Large intestine (tissue), 3 donors: Measurements from ENCODE around the gene TMED9. TPM values are rescaled to one million over a fixed set of nuclear protein-coding genes. Genes with fewer than 3 reads are reported as not detected.

Experiments
- DNase-seq, 2 donors: peaks; one replicate each; pipeline versions ENCODE4 v3.0.0 to v3.0.0-alpha.2; 2013
- H3K27ac ChIP-seq: one replicate; pipeline ENCODE4 v1.5.1; 2013; ENCODE audit warnings: low read length
- H3K27me3 ChIP-seq: 2 replicates; pipeline ENCODE4 v1.6.1; 2013; ENCODE audit warnings: low read length; ENCODE audit not compliant: control insufficient read depth, insufficient read depth
- H3K36me3 ChIP-seq: 2 replicates; pipeline ENCODE4 v1.6.1; 2013; ENCODE audit warnings: low read length; ENCODE audit not compliant: control insufficient read depth, insufficient read depth
- H3K4me1 ChIP-seq: one replicate; pipeline ENCODE4 v1.6.1; 2013; ENCODE audit warnings: low read length; ENCODE audit not compliant: control insufficient read depth, insufficient read depth
- H3K4me3 ChIP-seq: one replicate; pipeline ENCODE4 v1.5.1; 2013; ENCODE audit warnings: low read length
- H3K9me3 ChIP-seq: one replicate; pipeline ENCODE4 v1.6.1; 2013; ENCODE audit warnings: mild to moderate bottlenecking, low read depth, low read length, moderate library complexity; ENCODE audit not compliant: control insufficient read depth
- WGBS: methylation state at CpG from one replicate; pipeline ENCODE4 v1.1.5; 2013; ENCODE audit warnings: low lambda C conversion rate; ENCODE audit not compliant: insufficient coverage; 5-methylcytosine and 5-hydroxymethylcytosine counted together
- polyA plus RNA-seq: library from polyadenylated mRNA; unstranded; fragments of 120-200 nt; gene quantifications from one replicate; pipeline ENCODE4 v1.2.1, GENCODE V29; 2013

Gene TMED9
- polyA plus RNA-seq, 1 donor = 119 TPM

- Histone ChIP-seq H3K27ac (no peak overlapping the region), H3K4me1 (no peaks in the 10 kb centered on the region), H3K27me3 (no peaks in the 10 kb centered on the region), H3K36me3 (no peaks in the 10 kb centered on the region), H3K4me3 (no peak overlapping the region), H3K9me3 (no peaks in the 10 kb centered on the region)
- no peak for DNase-seq
- no CpG with 5 or more reads among the region's 1 CpG for WGBS
Measured at GRCh38 chr5:177575488-177575887, 16.5 kb upstream of the TMED9 start.

GRCh38 chr5:177576169-177576568, 15.8 kb upstream of the TMED9 start:
- H3K27me3 ChIP-seq = no peaks in the 10 kb centered on the region
- no peak overlapping the region for H3K4me3 ChIP-seq
- H3K36me3 ChIP-seq = no peaks in the 10 kb centered on the region
- no peak overlapping the region for H3K27ac ChIP-seq
- H3K4me1 ChIP-seq = no peaks in the 10 kb centered on the region
- WGBS = no CpG with 5 or more reads among the region's 10 CpGs
- H3K9me3 ChIP-seq = no peaks in the 10 kb centered on the region
- no peak for DNase-seq

GRCh38 chr5:177578316-177578715, 13.7 kb upstream of the TMED9 start:
- H3K4me3 ChIP-seq = no peak overlapping the region
- no peaks in the 10 kb centered on the region for H3K9me3 ChIP-seq
- no peak for DNase-seq
- no peaks in the 10 kb centered on the region for H3K27me3 ChIP-seq
- no peak overlapping the region for H3K27ac ChIP-seq
- no peaks in the 10 kb centered on the region for H3K4me1 ChIP-seq
- 98% methylated on average over 4 of the region's 8 CpGs for WGBS
- H3K36me3 ChIP-seq = no peaks in the 10 kb centered on the region

GRCh38 chr5:177588413-177588909, 3.5 kb upstream of the TMED9 start:
- Histone ChIP-seq H3K4me1 (no peaks in the 10 kb centered on the region), H3K27me3 (peaks cover 3% of the 10 kb centered on the region), H3K27ac (no peak overlapping the region), H3K36me3 (peaks cover 1% of the 10 kb centered on the region), H3K4me3 (no peak overlapping the region), H3K9me3 (no peaks in the 10 kb centered on the region)
- no CpG with 5 or more reads among the region's 13 CpGs for WGBS
- peak in 1 of 2 donors; percentile 46 for DNase-seq

- DNase-seq = no peak
- Histone ChIP-seq H3K27ac (no peak overlapping the region), H3K27me3 (no peaks in the 10 kb centered on the region), H3K4me1 (no peaks in the 10 kb centered on the region), H3K9me3 (no peaks in the 10 kb centered on the region), H3K36me3 (peaks cover 21% of the 10 kb centered on the region), H3K4me3 (no peak overlapping the region)
- WGBS = 43% methylated on average over 1 of the region's 1 CpG
Measured at GRCh38 chr5:177590406-177590805, 1.6 kb upstream of the TMED9 start.

- Histone ChIP-seq H3K9me3 (no peaks in the 10 kb centered on the region), H3K27ac (no peak overlapping the region), H3K4me1 (no peaks in the 10 kb centered on the region), H3K36me3 (peaks cover 33% of the 10 kb centered on the region), H3K4me3 (peak overlapping the region; percentile 19), H3K27me3 (no peaks in the 10 kb centered on the region)
- DNase-seq = no peak
- 69% methylated on average over 2 of the region's 8 CpGs for WGBS
Measured at GRCh38 chr5:177591690-177592009, 353 bp upstream of the TMED9 start.

- DNase-seq = no peak
- Histone ChIP-seq H3K36me3 (peaks cover 36% of the 10 kb centered on the region), H3K27me3 (no peaks in the 10 kb centered on the region), H3K27ac (no peak overlapping the region), H3K4me3 (peak overlapping the region; percentile 95), H3K9me3 (no peaks in the 10 kb centered on the region), H3K4me1 (no peaks in the 10 kb centered on the region)
- WGBS = no CpG with 5 or more reads among the region's 13 CpGs
Measured at GRCh38 chr5:177592905-177593304, 902 bp downstream of the TMED9 start.

- H3K4me1 ChIP-seq = no peaks in the 10 kb centered on the region
- H3K9me3 ChIP-seq = no peaks in the 10 kb centered on the region
- H3K36me3 ChIP-seq = peaks cover 36% of the 10 kb centered on the region
- no peak overlapping the region for H3K4me3 ChIP-seq
- DNase-seq = no peak
- no peaks in the 10 kb centered on the region for H3K27me3 ChIP-seq
- no CpG with 5 or more reads among the region's 3 CpGs for WGBS
- no peak overlapping the region for H3K27ac ChIP-seq
Measured at GRCh38 chr5:177593511-177593910, 1.5 kb downstream of the TMED9 start.

- no peak for DNase-seq
- no peaks in the 10 kb centered on the region for H3K4me1 ChIP-seq
- WGBS = no CpG with 5 or more reads among the region's 8 CpGs
- H3K9me3 ChIP-seq = no peaks in the 10 kb centered on the region
- no peak overlapping the region for H3K4me3 ChIP-seq
- H3K27me3 ChIP-seq = no peaks in the 10 kb centered on the region
- H3K27ac ChIP-seq = no peak overlapping the region
- H3K36me3 ChIP-seq = peaks cover 36% of the 10 kb centered on the region
Measured at GRCh38 chr5:177594071-177594470, 2.1 kb downstream of the TMED9 start.

- H3K27ac ChIP-seq = no peak overlapping the region
- WGBS = no CpG with 5 or more reads among the region's 8 CpGs
- H3K36me3 ChIP-seq = peaks cover 36% of the 10 kb centered on the region
- no peaks in the 10 kb centered on the region for H3K27me3 ChIP-seq
- DNase-seq = no peak
- no peaks in the 10 kb centered on the region for H3K9me3 ChIP-seq
- H3K4me3 ChIP-seq = no peak overlapping the region
- H3K4me1 ChIP-seq = no peaks in the 10 kb centered on the region
Measured at GRCh38 chr5:177595026-177595585, 3.1 kb downstream of the TMED9 start.

GRCh38 chr5:177595991-177596774, 4.2 kb downstream of the TMED9 start:
- Histone ChIP-seq H3K4me1 (peaks cover 5% of the 10 kb centered on the region), H3K36me3 (peaks cover 36% of the 10 kb centered on the region), H3K27ac (no peak overlapping the region), H3K27me3 (no peaks in the 10 kb centered on the region), H3K4me3 (no peak overlapping the region), H3K9me3 (no peaks in the 10 kb centered on the region)
- WGBS = no CpG with 5 or more reads among the region's 2 CpGs
- no peak for DNase-seq
